ENCODE results near the gene RASGRP2.

The RASGRP2 gene

GRCh38 chr11:64720167-64720566 lies 23.8 kb downstream of the RASGRP2 start:
- WGBS = 77% methylated on average over 9 of the region's 9 CpGs
- Histone ChIP-seq H3K27me3 (ENCODE audit: insufficient read depth, low read length) (peaks cover 45% of the 10 kb centered on the region), H3K36me3 (ENCODE audit: insufficient read depth, low read length) (no peaks in the 10 kb centered on the region), H3K9me3 (ENCODE audit: insufficient read depth, low read depth, low read length) (no peaks in the 10 kb centered on the region), H3K4me3 (ENCODE audit: low read length) (no peak overlapping the region), H3K9ac (ENCODE audit: low read depth, low read length) (no peak overlapping the region), H3K4me1 (ENCODE audit: insufficient read depth, low read length) (peaks cover 12% of the 10 kb centered on the region), H3K27ac (ENCODE audit: low read depth, low read length) (no peak overlapping the region)

GRCh38 chr11:64719406-64719805 lies 24.5 kb downstream of the RASGRP2 start:
- no peak overlapping the region for H3K9ac ChIP-seq (ENCODE audit: low read depth, low read length)
- H3K9me3 ChIP-seq (ENCODE audit: insufficient read depth, low read depth, low read length) = no peaks in the 10 kb centered on the region
- H3K36me3 ChIP-seq (ENCODE audit: insufficient read depth, low read length) = no peaks in the 10 kb centered on the region
- H3K4me1 ChIP-seq (ENCODE audit: insufficient read depth, low read length) = peaks cover 7% of the 10 kb centered on the region
- no peak overlapping the region for H3K27ac ChIP-seq (ENCODE audit: low read depth, low read length)
- no peak overlapping the region for H3K4me3 ChIP-seq (ENCODE audit: low read length)
- 89% methylated on average over 10 of the region's 10 CpGs for WGBS
- peaks cover 53% of the 10 kb centered on the region for H3K27me3 ChIP-seq (ENCODE audit: insufficient read depth, low read length)

- peaks cover under 1% of the 10 kb centered on the region; the same call in 1 of the 2 replicates for H3K4me1 ChIP-seq (ENCODE audit: insufficient read depth, low read length)
- no peak overlapping the region for H3K9ac ChIP-seq (ENCODE audit: low read depth, low read length)
- H3K27me3 ChIP-seq (ENCODE audit: insufficient read depth, low read length) = peaks cover 60% of the 10 kb centered on the region
- WGBS = 72% methylated on average over 2 of the region's 4 CpGs
- no peaks in the 10 kb centered on the region for H3K9me3 ChIP-seq (ENCODE audit: insufficient read depth, low read depth, low read length)
- H3K36me3 ChIP-seq (ENCODE audit: insufficient read depth, low read length) = no peaks in the 10 kb centered on the region
- H3K27ac ChIP-seq (ENCODE audit: low read depth, low read length) = no peak overlapping the region
- H3K4me3 ChIP-seq (ENCODE audit: low read length) = no peak overlapping the region
These were observed 25.2 kb downstream of the RASGRP2 start for GRCh38 chr11:64718780-64719124.

- Histone ChIP-seq H3K36me3 (ENCODE audit: insufficient read depth, low read length) (no peaks in the 10 kb centered on the region), H3K9ac (ENCODE audit: low read depth, low read length) (no peak overlapping the region), H3K27ac (ENCODE audit: low read depth, low read length) (no peak overlapping the region), H3K9me3 (ENCODE audit: insufficient read depth, low read depth, low read length) (no peaks in the 10 kb centered on the region), H3K4me1 (ENCODE audit: insufficient read depth, low read length) (no peaks in the 10 kb centered on the region; the same call in 1 of the 2 replicates), H3K27me3 (ENCODE audit: insufficient read depth, low read length) (peaks cover 65% of the 10 kb centered on the region), H3K4me3 (ENCODE audit: low read length) (no peak overlapping the region)
- WGBS = 86% methylated on average over 15 of the region's 15 CpGs
These were observed 25.7 kb downstream of the RASGRP2 start for GRCh38 chr11:64718084-64718779.

DNA sequence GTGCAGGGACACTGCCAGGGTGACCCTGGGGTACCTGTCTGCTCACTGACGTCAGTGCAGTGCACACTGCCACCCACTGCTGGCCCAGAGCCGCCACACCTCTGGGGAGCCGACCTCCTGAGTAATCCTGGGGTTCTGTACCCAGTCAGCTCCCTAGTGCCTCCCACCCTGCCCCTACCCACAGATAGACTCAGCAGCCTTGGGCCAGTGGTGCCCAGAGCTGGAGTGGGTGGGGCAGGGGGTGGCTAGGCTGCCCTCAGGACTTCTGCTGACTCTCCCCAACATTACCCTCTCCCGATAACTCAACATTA lies 26.7 kb downstream of the RASGRP2 start:
- H3K9ac ChIP-seq (ENCODE audit: low read depth, low read length) = no peak overlapping the region
- H3K4me1 ChIP-seq (ENCODE audit: insufficient read depth, low read length) = no peaks in the 10 kb centered on the region; the same call in 1 of the 2 replicates
- H3K36me3 ChIP-seq (ENCODE audit: insufficient read depth, low read length) = no peaks in the 10 kb centered on the region
- no peaks in the 10 kb centered on the region for H3K9me3 ChIP-seq (ENCODE audit: insufficient read depth, low read depth, low read length)
- H3K27ac ChIP-seq (ENCODE audit: low read depth, low read length) = no peak overlapping the region
- WGBS = 88% methylated on average over 4 of the region's 4 CpGs
- no peak overlapping the region for H3K4me3 ChIP-seq (ENCODE audit: low read length)
- peaks cover 71% of the 10 kb centered on the region for H3K27me3 ChIP-seq (ENCODE audit: insufficient read depth, low read length)

- Histone ChIP-seq H3K27ac (ENCODE audit: low read depth, low read length) (no peak overlapping the region), H3K4me1 (ENCODE audit: insufficient read depth, low read length) (peaks cover under 1% of the 10 kb centered on the region; the same call in 1 of the 2 replicates), H3K9me3 (ENCODE audit: insufficient read depth, low read depth, low read length) (no peaks in the 10 kb centered on the region), H3K4me3 (ENCODE audit: low read length) (no peak overlapping the region), H3K36me3 (ENCODE audit: insufficient read depth, low read length) (no peaks in the 10 kb centered on the region), H3K27me3 (ENCODE audit: insufficient read depth, low read length) (peaks cover 71% of the 10 kb centered on the region), H3K9ac (ENCODE audit: low read depth, low read length) (no peak overlapping the region)
- 67% methylated on average over 21 of the region's 21 CpGs for WGBS
These were observed 27.3 kb downstream of the RASGRP2 start for GRCh38 chr11:64716473-64717267.

DNA sequence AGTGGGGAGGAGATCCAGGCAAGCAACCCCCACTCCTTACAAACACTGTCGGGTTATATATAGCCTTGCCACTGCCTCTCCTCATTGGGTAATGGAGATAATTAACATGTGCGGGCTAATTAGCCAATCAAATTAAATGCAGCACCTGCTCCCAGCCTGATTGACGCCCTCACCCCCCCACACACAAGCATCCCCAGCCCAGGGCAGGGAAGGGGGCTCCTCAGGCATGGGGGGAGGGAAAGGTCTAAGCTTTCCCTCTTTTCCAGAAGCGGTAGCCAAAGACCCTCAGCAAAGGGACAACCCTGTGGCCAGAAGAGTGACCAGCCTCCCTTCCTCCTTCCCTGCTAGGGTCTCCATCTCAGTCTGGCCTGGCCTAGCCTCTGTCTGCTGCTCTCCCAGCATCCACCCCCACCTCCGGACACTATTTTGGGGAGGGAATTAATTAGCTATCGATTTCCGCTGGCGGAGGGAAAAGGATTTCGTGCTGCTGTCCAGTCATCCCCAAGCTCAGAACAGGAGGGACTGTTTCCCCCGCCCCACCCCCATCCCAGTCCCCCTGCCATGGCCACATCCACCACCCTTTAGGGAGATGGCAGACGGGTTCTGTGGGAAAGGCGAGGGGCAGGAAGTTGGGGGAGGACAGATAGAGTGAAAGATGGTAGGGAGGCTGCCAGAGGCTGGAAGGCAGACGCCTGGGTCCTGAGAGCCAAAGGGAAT lies 28.0 kb downstream of the RASGRP2 start:
- peaks cover 6% of the 10 kb centered on the region for H3K4me1 ChIP-seq (ENCODE audit: insufficient read depth, low read length)
- no peaks in the 10 kb centered on the region for H3K9me3 ChIP-seq (ENCODE audit: insufficient read depth, low read depth, low read length)
- H3K27me3 ChIP-seq (ENCODE audit: insufficient read depth, low read length) = peaks cover 70% of the 10 kb centered on the region
- no peaks in the 10 kb centered on the region for H3K36me3 ChIP-seq (ENCODE audit: insufficient read depth, low read length)
- H3K9ac ChIP-seq (ENCODE audit: low read depth, low read length) = no peak overlapping the region
- WGBS = 75% methylated on average over 11 of the region's 13 CpGs
- no peak overlapping the region for H3K27ac ChIP-seq (ENCODE audit: low read depth, low read length)
- H3K4me3 ChIP-seq (ENCODE audit: low read length) = no peak overlapping the region

DNA sequence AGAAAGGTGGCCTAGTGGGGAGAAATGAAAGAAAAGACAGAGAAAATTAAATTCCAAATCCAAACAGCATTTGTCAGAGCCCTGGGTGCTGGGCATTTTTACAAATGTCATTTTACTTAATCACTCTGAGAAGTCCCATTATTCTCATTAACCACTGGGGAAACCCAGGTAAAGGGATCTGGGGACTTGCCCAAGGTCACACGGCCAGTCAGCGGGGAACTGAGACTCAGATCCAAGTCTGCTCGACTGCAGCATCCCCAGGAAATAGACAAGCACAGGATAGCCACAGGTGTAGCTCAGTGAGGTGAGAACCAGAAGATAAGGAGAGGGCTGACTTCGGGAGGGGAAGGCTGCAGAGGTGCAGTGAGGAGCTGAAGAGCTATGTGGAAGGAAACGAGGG lies 28.8 kb downstream of the RASGRP2 start:
- Histone ChIP-seq H3K27me3 (ENCODE audit: insufficient read depth, low read length) (peaks cover 66% of the 10 kb centered on the region), H3K4me3 (ENCODE audit: low read length) (no peak overlapping the region), H3K9ac (ENCODE audit: low read depth, low read length) (no peak overlapping the region), H3K9me3 (ENCODE audit: insufficient read depth, low read depth, low read length) (no peaks in the 10 kb centered on the region), H3K36me3 (ENCODE audit: insufficient read depth, low read length) (no peaks in the 10 kb centered on the region), H3K27ac (ENCODE audit: low read depth, low read length) (no peak overlapping the region), H3K4me1 (ENCODE audit: insufficient read depth, low read length) (peaks cover 14% of the 10 kb centered on the region)
- WGBS = 78% methylated on average over 5 of the region's 5 CpGs

GRCh38 chr11:64714666-64715065 lies 29.3 kb downstream of the RASGRP2 start:
- no peak overlapping the region for H3K9ac ChIP-seq (ENCODE audit: low read depth, low read length)

DNA sequence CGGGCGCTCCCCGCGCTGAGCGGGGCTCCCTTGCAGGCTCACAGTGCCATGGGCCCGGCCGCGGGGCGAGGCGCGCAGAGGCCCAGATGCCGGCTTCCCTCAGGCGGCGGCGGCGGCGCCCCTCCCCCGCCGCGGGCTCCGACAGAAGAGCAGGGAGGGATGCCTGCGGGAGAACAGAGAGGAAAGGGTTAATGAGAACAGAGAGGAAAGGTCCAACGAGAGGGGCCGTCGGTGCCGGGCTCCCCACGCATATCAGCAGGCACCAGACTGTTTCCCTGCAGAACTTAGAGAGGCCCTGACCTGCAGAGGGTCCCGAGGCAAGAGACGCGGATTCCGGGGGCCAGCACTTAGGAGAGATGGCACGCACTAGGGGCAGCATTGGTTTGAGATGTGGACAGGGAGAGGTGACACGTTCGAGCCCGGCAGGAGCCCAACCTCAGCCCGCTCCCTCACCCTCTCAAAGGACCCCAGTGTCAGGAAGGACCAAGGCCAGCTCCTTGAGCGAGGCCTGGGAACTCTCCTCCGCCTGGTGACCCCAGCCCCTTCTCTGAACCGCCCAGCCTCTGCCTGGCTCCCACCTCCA lies 30.1 kb downstream of the RASGRP2 start:
- Histone ChIP-seq H3K4me3 (ENCODE audit: low read length) (peak overlapping the region; percentile 46), H3K27me3 (ENCODE audit: insufficient read depth, low read length) (peaks cover 62% of the 10 kb centered on the region), H3K27ac (ENCODE audit: low read depth, low read length) (no peak overlapping the region), H3K9me3 (ENCODE audit: insufficient read depth, low read depth, low read length) (no peaks in the 10 kb centered on the region), H3K9ac (ENCODE audit: low read depth, low read length) (no peak overlapping the region), H3K36me3 (ENCODE audit: insufficient read depth, low read length) (no peaks in the 10 kb centered on the region), H3K4me1 (ENCODE audit: insufficient read depth, low read length) (peaks cover 15% of the 10 kb centered on the region)
- 3% methylated on average over 39 of the region's 39 CpGs for WGBS

More at GRCh38 chr11:64714666-64715065, 29.3 kb downstream of the RASGRP2 start:
- WGBS = 73% methylated on average over 5 of the region's 5 CpGs
- H3K4me3 ChIP-seq (ENCODE audit: low read length) = no peak overlapping the region
- peaks cover 15% of the 10 kb centered on the region for H3K4me1 ChIP-seq (ENCODE audit: insufficient read depth, low read length)
- H3K27ac ChIP-seq (ENCODE audit: low read depth, low read length) = no peak overlapping the region
- peaks cover 62% of the 10 kb centered on the region for H3K27me3 ChIP-seq (ENCODE audit: insufficient read depth, low read length)
- no peaks in the 10 kb centered on the region for H3K9me3 ChIP-seq (ENCODE audit: insufficient read depth, low read depth, low read length)
- no peaks in the 10 kb centered on the region for H3K36me3 ChIP-seq (ENCODE audit: insufficient read depth, low read length)
